Activated B cell treated with CpG ODN at 0.5 μM for 24 hours (primary cell): Measurements from ENCODE around the gene SLC32A1. TPM values are rescaled to one million over a fixed set of nuclear protein-coding genes. Genes with fewer than 3 reads are reported as not detected.

Experiments
- ATAC-seq: fragments of 200-7000 bp; cut with Tn5 transposase; one replicate; pipeline ENCODE4 v1.10.0; 2021; ENCODE audit warnings: low read depth, mild to moderate bottlenecking, moderate library complexity
- CTCF ChIA-PET: fragments of 350-600 bp; sonication (Branson Sonifier 250); formaldehyde crosslinking; loops from one replicate; lab custom pipeline; 2021; ENCODE audit warnings: antibody characterized with exemption; lab: Charles Lee
- POLR2A ChIA-PET: fragments of 350-600 bp; sonication (Branson Sonifier 250); formaldehyde crosslinking; loops from one replicate; lab custom pipeline; 2021; ENCODE audit warnings: antibody characterized with exemption; lab: Charles Lee
- DNase-seq: peaks from one replicate; pipeline ENCODE4 v3.0.0; 2022
- H3K27ac Mint-ChIP-seq: one replicate; pipeline ENCODE4 v1.8.0; 2020; ENCODE audit warnings: mixed read lengths
- H3K27me3 Mint-ChIP-seq: one replicate; pipeline ENCODE4 v1.8.0; 2021; ENCODE audit warnings: mixed read lengths
- H3K36me3 Mint-ChIP-seq: one replicate; pipeline ENCODE4 v1.8.0; 2021; ENCODE audit warnings: low read depth, mixed read lengths
- H3K4me1 Mint-ChIP-seq: one replicate; pipeline ENCODE4 v1.8.0; 2021; ENCODE audit warnings: mixed read lengths
- H3K4me3 Mint-ChIP-seq: one replicate; pipeline ENCODE4 v1.8.0; 2020; ENCODE audit warnings: mild to moderate bottlenecking, mixed read lengths
- H3K9me3 Mint-ChIP-seq: one replicate; pipeline ENCODE4 v1.8.0; 2020; ENCODE audit warnings: mixed read lengths
- CTCF ChIP-seq: fragments of 200-600 bp; IDR thresholded peaks from one replicate; pipeline ENCODE4 v1.8.0; 2022; ENCODE audit warnings: antibody characterized with exemption, mild to moderate bottlenecking
- intact Hi-C: fragments of 100-400 bp; cut with micrococcal nuclease; formaldehyde crosslinking; loops from one replicate; pipeline ENCODE4 v1.15.1; 2024
- total RNA-seq: library from RNA; stranded (reverse); gene quantifications from 2 replicates; pipeline ENCODE4 v1.2.3, GENCODE V29; 2022

Gene SLC32A1
- total RNA-seq = not detected in 2 replicates

GRCh38 chr20:38723848-38724625 lies at the start of gene SLC32A1:
Gene SLC32A1 (plus strand): TSS chr20:38724486. CDS start chr20:38724725, 239 bp downstream.
- Mint-ChIP-seq H3K4me1 (peaks cover 59% of the 10 kb centered on the region), H3K27ac (peak within 1 kb of the TSS; percentile 47), H3K36me3 (no peaks in the 10 kb centered on the region), H3K4me3 (peak within 1 kb of the TSS; percentile 17), H3K9me3 (no peaks in the 10 kb centered on the region), H3K27me3 (peaks cover 73% of the 10 kb centered on the region)
- DNase-seq = peak; percentile 22
- no peak for ATAC-seq
- ChIA-PET POLR2A (interaction anchor here (0.7 kb wide), 1 partner anchor 186 kb away, joined by 3 read pairs; no protein-coding TSS in a partner anchor), CTCF (interaction anchor here (1.4 to 2.5 kb wide), 2 partner anchors 27 to 65 kb away, joined by 3 to 17 read pairs; no protein-coding TSS in a partner anchor)
- TF ChIP-seq CTCF = no peak
- intact Hi-C loops = no loop called here

- no peak for DNase-seq
- ChIA-PET CTCF (no interaction called here), POLR2A (no interaction called here)
- Mint-ChIP-seq H3K4me1 (peaks cover 11% of the 10 kb centered on the region), H3K4me3 (peak overlapping the region; percentile 75), H3K27me3 (peaks cover 25% of the 10 kb centered on the region), H3K27ac (no peak overlapping the region), H3K9me3 (no peaks in the 10 kb centered on the region), H3K36me3 (peaks cover 1% of the 10 kb centered on the region)
- intact Hi-C loops = loop anchor here (2.0 kb wide), 1 partner anchor 56 kb away; no protein-coding TSS in a partner anchor
- no peak for ATAC-seq
- no peak for TF ChIP-seq CTCF
Measured at GRCh38 chr20:38674765-38675133, 49.5 kb upstream of the SLC32A1 start.

- intact Hi-C loops = no loop called here
- Mint-ChIP-seq H3K36me3 (peaks cover 1% of the 10 kb centered on the region), H3K4me3 (no peak overlapping the region), H3K27ac (no peak overlapping the region), H3K27me3 (peaks cover 32% of the 10 kb centered on the region), H3K9me3 (peaks cover 3% of the 10 kb centered on the region), H3K4me1 (peaks cover 11% of the 10 kb centered on the region)
- POLR2A ChIA-PET = no interaction called here
- no peak for TF ChIP-seq CTCF
- CTCF ChIA-PET = no interaction called here
- no peak for ATAC-seq
- DNase-seq = no peak
Measured at GRCh38 chr20:38676576-38676975, 47.7 kb upstream of the SLC32A1 start.

GRCh38 chr20:38680500-38681306 lies 43.6 kb upstream of the SLC32A1 start:
- ChIA-PET POLR2A (no interaction called here), CTCF (no interaction called here)
- ATAC-seq (no peak), DNase-seq (no peak)
- peaks cover 30% of the 10 kb centered on the region for H3K27me3 Mint-ChIP-seq
- no peak for TF ChIP-seq CTCF
- H3K9me3 Mint-ChIP-seq = peaks cover 5% of the 10 kb centered on the region
- no peaks in the 10 kb centered on the region for H3K4me1 Mint-ChIP-seq
- intact Hi-C loops = no loop called here
- no peaks in the 10 kb centered on the region for H3K36me3 Mint-ChIP-seq
- H3K4me3 Mint-ChIP-seq = no peak overlapping the region
- no peak overlapping the region for H3K27ac Mint-ChIP-seq

- no peaks in the 10 kb centered on the region for H3K36me3 Mint-ChIP-seq
- H3K4me3 Mint-ChIP-seq = no peak overlapping the region
- CTCF ChIA-PET = interaction anchor here (1.2 kb wide), 1 partner anchor 105 kb away, joined by 3 read pairs; no protein-coding TSS in a partner anchor
- DNase-seq (no peak), ATAC-seq (no peak)
- no peak overlapping the region for H3K27ac Mint-ChIP-seq
- no peaks in the 10 kb centered on the region for H3K4me1 Mint-ChIP-seq
- TF ChIP-seq CTCF = no peak
- POLR2A ChIA-PET = interaction anchor here (0.6 kb wide), 1 partner anchor 456 kb away, joined by 3 read pairs; no protein-coding TSS in a partner anchor
- peaks cover 5% of the 10 kb centered on the region for H3K9me3 Mint-ChIP-seq
- H3K27me3 Mint-ChIP-seq = peaks cover 43% of the 10 kb centered on the region
- intact Hi-C loops = no loop called here
Measured at GRCh38 chr20:38685271-38685670, 39.0 kb upstream of the SLC32A1 start.
